ENCODE data around the gene LSM2.
"Not testable (repeated sequence)": the region's sequence is repeated elsewhere in the genome, so short reads cannot be mapped to it uniquely, and the experiment has no call there.

The LSM2 gene

GRCh38 chr6:31806470-31807272 is at the start of gene LSM2:
LSM2 (minus strand) TSS chr6:31806966; CDS start chr6:31806757, 209 bp downstream.
- peak within 1 kb of the TSS; percentile 97 for H3K27ac ChIP-seq (ENCODE audit: low read depth, low read length)
- H3K36me3 ChIP-seq (ENCODE audit: control insufficient read depth, insufficient read depth, low read length) = no peaks in the 10 kb centered on the region
- peak within 1 kb of the TSS; percentile 89 for H3K4me3 ChIP-seq (ENCODE audit: low read length)
- H3K4me1 ChIP-seq (ENCODE audit: control insufficient read depth, insufficient read depth, low read length) = peaks cover 11% of the 10 kb centered on the region
- H3K27me3 ChIP-seq (ENCODE audit: control insufficient read depth, insufficient read depth, low read length) = no peaks in the 10 kb centered on the region
- H3K9ac ChIP-seq (ENCODE audit: low read length) = peak within 1 kb of the TSS; percentile 75

GRCh38 chr6:31851980-31852718 is 45.4 kb upstream of the LSM2 start:
- not testable (repeated sequence) for H3K4me3 ChIP-seq (ENCODE audit: low read length); H3K9ac ChIP-seq (ENCODE audit: low read length); H3K4me1 ChIP-seq (ENCODE audit: control insufficient read depth, insufficient read depth, low read length); H3K36me3 ChIP-seq (ENCODE audit: control insufficient read depth, insufficient read depth, low read length); H3K27me3 ChIP-seq (ENCODE audit: control insufficient read depth, insufficient read depth, low read length); H3K27ac ChIP-seq (ENCODE audit: low read depth, low read length)

- H3K4me1 ChIP-seq (ENCODE audit: control insufficient read depth, insufficient read depth, low read length) = no peaks in the 10 kb centered on the region
- no peak overlapping the region for H3K27ac ChIP-seq (ENCODE audit: low read depth, low read length)
- no peak overlapping the region for H3K4me3 ChIP-seq (ENCODE audit: low read length)
- no peaks in the 10 kb centered on the region for H3K27me3 ChIP-seq (ENCODE audit: control insufficient read depth, insufficient read depth, low read length)
- H3K36me3 ChIP-seq (ENCODE audit: control insufficient read depth, insufficient read depth, low read length) = no peaks in the 10 kb centered on the region
- no peak overlapping the region for H3K9ac ChIP-seq (ENCODE audit: low read length)
These were observed 44.7 kb upstream of the LSM2 start for GRCh38 chr6:31851485-31851832.

- Histone ChIP-seq H3K4me3 (ENCODE audit: low read length) (no peak overlapping the region), H3K27ac (ENCODE audit: low read depth, low read length) (no peak overlapping the region), H3K4me1 (ENCODE audit: control insufficient read depth, insufficient read depth, low read length) (no peaks in the 10 kb centered on the region), H3K9ac (ENCODE audit: low read length) (no peak overlapping the region), H3K27me3 (ENCODE audit: control insufficient read depth, insufficient read depth, low read length) (no peaks in the 10 kb centered on the region), H3K36me3 (ENCODE audit: control insufficient read depth, insufficient read depth, low read length) (no peaks in the 10 kb centered on the region)
These were observed 44.2 kb upstream of the LSM2 start for GRCh38 chr6:31850765-31851484.

- H3K4me1 ChIP-seq (ENCODE audit: control insufficient read depth, insufficient read depth, low read length) = no peaks in the 10 kb centered on the region
- H3K36me3 ChIP-seq (ENCODE audit: control insufficient read depth, insufficient read depth, low read length) = no peaks in the 10 kb centered on the region
- no peak overlapping the region for H3K9ac ChIP-seq (ENCODE audit: low read length)
- no peak overlapping the region for H3K27ac ChIP-seq (ENCODE audit: low read depth, low read length)
- H3K27me3 ChIP-seq (ENCODE audit: control insufficient read depth, insufficient read depth, low read length) = no peaks in the 10 kb centered on the region
- no peak overlapping the region for H3K4me3 ChIP-seq (ENCODE audit: low read length)
These were observed 40.7 kb upstream of the LSM2 start for GRCh38 chr6:31847276-31847978.

- Histone ChIP-seq H3K4me3 (ENCODE audit: low read length) (no peak overlapping the region), H3K4me1 (ENCODE audit: control insufficient read depth, insufficient read depth, low read length) (no peaks in the 10 kb centered on the region), H3K36me3 (ENCODE audit: control insufficient read depth, insufficient read depth, low read length) (peaks cover 8% of the 10 kb centered on the region), H3K27ac (ENCODE audit: low read depth, low read length) (no peak overlapping the region), H3K9ac (ENCODE audit: low read length) (no peak overlapping the region), H3K27me3 (ENCODE audit: control insufficient read depth, insufficient read depth, low read length) (no peaks in the 10 kb centered on the region)
These were observed 37.7 kb upstream of the LSM2 start for GRCh38 chr6:31844507-31844906.

DNA sequence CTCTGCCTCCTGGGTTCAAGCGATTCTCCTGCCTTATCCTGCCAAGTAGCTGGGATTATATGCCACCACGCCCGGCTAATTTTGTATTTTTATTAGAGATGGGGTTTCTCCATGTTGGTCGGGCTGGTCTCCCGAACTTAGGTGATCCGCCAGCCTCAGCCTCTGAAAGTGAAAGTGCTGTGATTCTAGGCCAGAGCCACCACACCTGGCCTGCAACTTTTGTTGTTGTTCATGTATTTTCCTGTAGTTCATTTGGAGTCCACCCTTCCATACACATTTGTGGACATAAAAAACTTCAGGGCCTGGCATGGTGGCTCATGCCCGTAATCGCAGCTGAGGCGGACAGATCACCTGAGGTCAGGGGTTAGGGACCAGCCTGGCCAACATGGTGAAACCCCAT is 35.3 kb upstream of the LSM2 start:
- Histone ChIP-seq H3K4me1 (ENCODE audit: control insufficient read depth, insufficient read depth, low read length) (peaks cover 7% of the 10 kb centered on the region), H3K9ac (ENCODE audit: low read length) (no peak overlapping the region), H3K36me3 (ENCODE audit: control insufficient read depth, insufficient read depth, low read length) (peaks cover 27% of the 10 kb centered on the region), H3K27ac (ENCODE audit: low read depth, low read length) (no peak overlapping the region), H3K27me3 (ENCODE audit: control insufficient read depth, insufficient read depth, low read length) (no peaks in the 10 kb centered on the region), H3K4me3 (ENCODE audit: low read length) (no peak overlapping the region)

DNA sequence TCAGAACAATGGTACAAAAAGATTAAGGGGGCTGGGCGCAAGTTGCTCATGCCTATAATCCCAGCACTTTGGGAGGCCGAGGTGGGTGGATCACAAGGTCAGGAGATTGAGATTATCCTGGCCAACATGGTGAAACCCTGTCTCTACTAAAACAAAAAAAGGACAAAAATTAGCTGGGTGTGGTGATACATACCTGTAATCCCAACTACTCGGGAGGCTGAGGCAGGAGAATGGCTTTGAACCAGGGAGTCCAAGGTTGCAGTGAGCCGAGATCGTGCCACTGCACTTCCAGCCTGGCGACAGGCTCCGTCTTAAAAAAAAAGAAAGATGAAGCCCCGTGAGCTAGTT is 33.0 kb upstream of the LSM2 start:
- Histone ChIP-seq H3K4me1 (ENCODE audit: control insufficient read depth, insufficient read depth, low read length) (peaks cover 19% of the 10 kb centered on the region), H3K36me3 (ENCODE audit: control insufficient read depth, insufficient read depth, low read length) (peaks cover 27% of the 10 kb centered on the region)
- not testable (repeated sequence) for H3K4me3 ChIP-seq (ENCODE audit: low read length); H3K27me3 ChIP-seq (ENCODE audit: control insufficient read depth, insufficient read depth, low read length); H3K27ac ChIP-seq (ENCODE audit: low read depth, low read length); H3K9ac ChIP-seq (ENCODE audit: low read length)

GRCh38 chr6:31838968-31839367 is 32.2 kb upstream of the LSM2 start:
- Histone ChIP-seq H3K27me3 (ENCODE audit: control insufficient read depth, insufficient read depth, low read length) (no peaks in the 10 kb centered on the region), H3K9ac (ENCODE audit: low read length) (no peak overlapping the region), H3K36me3 (ENCODE audit: control insufficient read depth, insufficient read depth, low read length) (peaks cover 27% of the 10 kb centered on the region), H3K27ac (ENCODE audit: low read depth, low read length) (no peak overlapping the region), H3K4me1 (ENCODE audit: control insufficient read depth, insufficient read depth, low read length) (peaks cover 19% of the 10 kb centered on the region), H3K4me3 (ENCODE audit: low read length) (no peak overlapping the region)

GRCh38 chr6:31838114-31838553 is 31.4 kb upstream of the LSM2 start:
- H3K4me3 ChIP-seq (ENCODE audit: low read length) = not testable (repeated sequence)

DNA sequence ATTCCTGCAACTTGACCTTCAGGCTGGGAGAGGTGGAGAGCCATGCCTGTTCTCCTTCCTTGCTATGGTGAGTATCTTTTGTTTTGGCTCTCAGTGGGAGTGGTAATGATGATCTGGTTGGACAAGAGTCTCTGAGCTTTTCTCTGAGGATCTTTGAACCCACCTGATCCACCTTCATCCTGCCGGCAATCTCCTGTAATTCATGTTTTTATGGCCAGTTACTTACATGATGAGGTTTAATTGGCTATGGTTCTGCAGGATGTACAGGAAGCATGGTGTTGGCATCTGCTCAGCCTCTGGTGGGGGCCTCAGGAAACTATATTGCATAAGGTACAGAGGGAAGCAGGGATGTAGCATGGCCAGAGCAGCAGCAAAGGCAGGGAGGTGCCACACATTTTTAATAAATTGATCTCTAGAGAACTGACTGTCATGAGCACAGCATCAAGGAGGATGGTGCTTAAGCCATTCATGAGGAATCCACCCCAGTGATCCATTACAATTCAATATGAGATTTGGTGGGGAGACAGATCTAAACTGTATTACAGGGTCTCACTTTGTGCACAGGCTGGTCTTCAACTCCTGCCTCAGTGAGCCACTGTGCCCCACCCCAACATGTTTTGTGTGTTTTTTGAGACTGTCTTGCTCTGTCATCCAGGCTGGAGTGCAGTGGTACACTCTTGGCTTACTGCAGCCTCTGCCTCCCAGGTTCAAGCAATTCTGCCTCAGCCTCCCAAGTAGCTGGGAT is 30.8 kb upstream of the LSM2 start:
- peaks cover 19% of the 10 kb centered on the region for H3K4me1 ChIP-seq (ENCODE audit: control insufficient read depth, insufficient read depth, low read length)
- peak overlapping the region; percentile 32 for H3K4me3 ChIP-seq (ENCODE audit: low read length)
- H3K9ac ChIP-seq (ENCODE audit: low read length) = no peak overlapping the region
- peaks cover 27% of the 10 kb centered on the region for H3K36me3 ChIP-seq (ENCODE audit: control insufficient read depth, insufficient read depth, low read length)
- no peaks in the 10 kb centered on the region for H3K27me3 ChIP-seq (ENCODE audit: control insufficient read depth, insufficient read depth, low read length)
- H3K27ac ChIP-seq (ENCODE audit: low read depth, low read length) = no peak overlapping the region

More at GRCh38 chr6:31838114-31838553, 31.4 kb upstream of the LSM2 start:
- not testable (repeated sequence) for H3K27ac ChIP-seq (ENCODE audit: low read depth, low read length); H3K9ac ChIP-seq (ENCODE audit: low read length); H3K27me3 ChIP-seq (ENCODE audit: control insufficient read depth, insufficient read depth, low read length)
- Histone ChIP-seq H3K36me3 (ENCODE audit: control insufficient read depth, insufficient read depth, low read length) (peaks cover 27% of the 10 kb centered on the region), H3K4me1 (ENCODE audit: control insufficient read depth, insufficient read depth, low read length) (peaks cover 19% of the 10 kb centered on the region)
